ENCODE measurements around the gene ENDOG. TPM values are rescaled to one million over a fixed set of nuclear protein-coding genes. Genes with fewer than 3 reads are reported as not detected.

The ENDOG gene
- polyA plus RNA-seq, 1 donor from 2014 or later, result 61.5 TPM

- TF ChIP-seq, protein P1, sequence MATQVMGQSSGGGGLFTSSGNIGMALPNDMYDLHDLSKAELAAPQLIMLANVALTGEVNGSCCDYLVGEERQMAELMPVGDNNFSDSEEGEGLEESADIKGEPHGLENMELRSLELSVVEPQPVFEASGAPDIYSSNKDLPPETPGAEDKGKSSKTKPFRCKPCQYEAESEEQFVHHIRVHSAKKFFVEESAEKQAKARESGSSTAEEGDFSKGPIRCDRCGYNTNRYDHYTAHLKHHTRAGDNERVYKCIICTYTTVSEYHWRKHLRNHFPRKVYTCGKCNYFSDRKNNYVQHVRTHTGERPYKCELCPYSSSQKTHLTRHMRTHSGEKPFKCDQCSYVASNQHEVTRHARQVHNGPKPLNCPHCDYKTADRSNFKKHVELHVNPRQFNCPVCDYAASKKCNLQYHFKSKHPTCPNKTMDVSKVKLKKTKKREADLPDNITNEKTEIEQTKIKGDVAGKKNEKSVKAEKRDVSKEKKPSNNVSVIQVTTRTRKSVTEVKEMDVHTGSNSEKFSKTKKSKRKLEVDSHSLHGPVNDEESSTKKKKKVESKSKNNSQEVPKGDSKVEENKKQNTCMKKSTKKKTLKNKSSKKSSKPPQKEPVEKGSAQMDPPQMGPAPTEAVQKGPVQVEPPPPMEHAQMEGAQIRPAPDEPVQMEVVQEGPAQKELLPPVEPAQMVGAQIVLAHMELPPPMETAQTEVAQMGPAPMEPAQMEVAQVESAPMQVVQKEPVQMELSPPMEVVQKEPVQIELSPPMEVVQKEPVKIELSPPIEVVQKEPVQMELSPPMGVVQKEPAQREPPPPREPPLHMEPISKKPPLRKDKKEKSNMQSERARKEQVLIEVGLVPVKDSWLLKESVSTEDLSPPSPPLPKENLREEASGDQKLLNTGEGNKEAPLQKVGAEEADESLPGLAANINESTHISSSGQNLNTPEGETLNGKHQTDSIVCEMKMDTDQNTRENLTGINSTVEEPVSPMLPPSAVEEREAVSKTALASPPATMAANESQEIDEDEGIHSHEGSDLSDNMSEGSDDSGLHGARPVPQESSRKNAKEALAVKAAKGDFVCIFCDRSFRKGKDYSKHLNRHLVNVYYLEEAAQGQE (IDR thresholded peaks at IDR 0.05; ENCODE audit: borderline replicate concordance), result no peak
- TF ChIP-seq EZH2 (IDR thresholded peaks at IDR 0.05; ENCODE audit: borderline replicate concordance, insufficient read depth, low read length, poor library complexity, severe bottlenecking), result no peak
- no peak for TF ChIP-seq EP300 (conservative IDR thresholded peaks at IDR 0.05; ENCODE audit: poor library complexity, severe bottlenecking)
- no peak for TF ChIP-seq TAF1 (IDR thresholded peaks at IDR 0.05; ENCODE audit: low read depth)
- no peak for TF ChIP-seq SMC3 (conservative IDR thresholded peaks at IDR 0.05; ENCODE audit: poor library complexity)
- no peak for TF ChIP-seq RAD21 (conservative IDR thresholded peaks at IDR 0.05)
- TF ChIP-seq MXI1 (conservative IDR thresholded peaks at IDR 0.05; ENCODE audit: poor library complexity, severe bottlenecking), result no peak
- TF ChIP-seq POLR2AphosphoS5 (IDR thresholded peaks at IDR 0.05), result no peak
- Histone ChIP-seq H4K20me1 (ENCODE audit: insufficient read depth) (no peaks in the 10 kb centered on the region), H3K9me3 (ENCODE audit: low read length) (no peaks in the 10 kb centered on the region), H3K79me2 (replicated peaks; ENCODE audit: insufficient read depth, low read length) (no peaks in the 10 kb centered on the region), H3K27ac (ENCODE audit: low read length) (no peak overlapping the region), H2AFZ (ENCODE audit: low read depth, low read length) (no peak overlapping the region), H3F3A (ENCODE audit: insufficient read depth, low read length, poor library complexity, severe bottlenecking) (no peaks in the 10 kb centered on the region), H3K9me2 (ENCODE audit: insufficient read depth, low read length) (no peaks in the 10 kb centered on the region), H3K27me3 (ENCODE audit: insufficient read depth, low read depth, low read length) (no peaks in the 10 kb centered on the region), H3K4me3 (ENCODE audit: low read length) (no peak overlapping the region), H3K36me3 (ENCODE audit: insufficient read depth, low read length) (no peaks in the 10 kb centered on the region), H3K9ac (ENCODE audit: low read length) (no peak overlapping the region), H3K4me2 (ENCODE audit: low read length) (no peak overlapping the region)
Measured at GRCh38 chr9:128822407-128823042, 4.2 kb downstream of the ENDOG start.

GRCh38 chr9:128823362-128823902, 5.1 kb downstream of the ENDOG start:
- TF ChIP-seq TAF1 (IDR thresholded peaks at IDR 0.05; ENCODE audit: low read depth) (no peak), MXI1 (conservative IDR thresholded peaks at IDR 0.05; ENCODE audit: poor library complexity, severe bottlenecking) (no peak), RAD21 (conservative IDR thresholded peaks at IDR 0.05) (no peak), EZH2 (IDR thresholded peaks at IDR 0.05; ENCODE audit: borderline replicate concordance, insufficient read depth, low read length, poor library complexity, severe bottlenecking) (no peak), SMC3 (conservative IDR thresholded peaks at IDR 0.05; ENCODE audit: poor library complexity) (no peak), EP300 (conservative IDR thresholded peaks at IDR 0.05; ENCODE audit: poor library complexity, severe bottlenecking) (no peak), POLR2AphosphoS5 (IDR thresholded peaks at IDR 0.05) (no peak)
- TF ChIP-seq, protein P2, sequence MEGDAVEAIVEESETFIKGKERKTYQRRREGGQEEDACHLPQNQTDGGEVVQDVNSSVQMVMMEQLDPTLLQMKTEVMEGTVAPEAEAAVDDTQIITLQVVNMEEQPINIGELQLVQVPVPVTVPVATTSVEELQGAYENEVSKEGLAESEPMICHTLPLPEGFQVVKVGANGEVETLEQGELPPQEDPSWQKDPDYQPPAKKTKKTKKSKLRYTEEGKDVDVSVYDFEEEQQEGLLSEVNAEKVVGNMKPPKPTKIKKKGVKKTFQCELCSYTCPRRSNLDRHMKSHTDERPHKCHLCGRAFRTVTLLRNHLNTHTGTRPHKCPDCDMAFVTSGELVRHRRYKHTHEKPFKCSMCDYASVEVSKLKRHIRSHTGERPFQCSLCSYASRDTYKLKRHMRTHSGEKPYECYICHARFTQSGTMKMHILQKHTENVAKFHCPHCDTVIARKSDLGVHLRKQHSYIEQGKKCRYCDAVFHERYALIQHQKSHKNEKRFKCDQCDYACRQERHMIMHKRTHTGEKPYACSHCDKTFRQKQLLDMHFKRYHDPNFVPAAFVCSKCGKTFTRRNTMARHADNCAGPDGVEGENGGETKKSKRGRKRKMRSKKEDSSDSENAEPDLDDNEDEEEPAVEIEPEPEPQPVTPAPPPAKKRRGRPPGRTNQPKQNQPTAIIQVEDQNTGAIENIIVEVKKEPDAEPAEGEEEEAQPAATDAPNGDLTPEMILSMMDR (IDR thresholded peaks at IDR 0.05; ENCODE audit: poor library complexity, severe bottlenecking), result no peak
- TF ChIP-seq, protein P1 (IDR thresholded peaks at IDR 0.05; ENCODE audit: borderline replicate concordance), result no peak
- H3K27ac ChIP-seq (ENCODE audit: low read length), result no peak overlapping the region
- no peak overlapping the region for H3K9ac ChIP-seq (ENCODE audit: low read length)
- H3K27me3 ChIP-seq (ENCODE audit: insufficient read depth, low read depth, low read length), result no peaks in the 10 kb centered on the region
- no peak overlapping the region for H3K4me2 ChIP-seq (ENCODE audit: low read length)
- H3K9me2 ChIP-seq (ENCODE audit: insufficient read depth, low read length), result no peaks in the 10 kb centered on the region
- no peaks in the 10 kb centered on the region for H4K20me1 ChIP-seq (ENCODE audit: insufficient read depth)
- no peak overlapping the region for H3K4me3 ChIP-seq (ENCODE audit: low read length)
- no peak overlapping the region for H2AFZ ChIP-seq (ENCODE audit: low read depth, low read length)
- no peaks in the 10 kb centered on the region for H3F3A ChIP-seq (ENCODE audit: insufficient read depth, low read length, poor library complexity, severe bottlenecking)
- no peaks in the 10 kb centered on the region for H3K36me3 ChIP-seq (ENCODE audit: insufficient read depth, low read length)
- H3K9me3 ChIP-seq (ENCODE audit: low read length), result no peaks in the 10 kb centered on the region
- no peaks in the 10 kb centered on the region for H3K79me2 ChIP-seq (replicated peaks; ENCODE audit: insufficient read depth, low read length)
